ENCODE results near the gene BCAT1.
"Not testable (repeated sequence)": the region's sequence is repeated elsewhere in the genome, so short reads cannot be mapped to it uniquely, and the experiment has no call there.

Gene BCAT1

GRCh38 chr12:24880732-24881131, 68.2 kb downstream of the BCAT1 start:
- no peak overlapping the region for H3K4me3 ChIP-seq (ENCODE audit: low read depth, low read length)
- DNase-seq (ENCODE audit: low read depth) = no peak
- no peak for TF ChIP-seq CTCF (IDR thresholded peaks at IDR 0.05; ENCODE audit: low read depth, low read length, missing control alignments)

GRCh38 chr12:24879644-24880043, 69.3 kb downstream of the BCAT1 start:
- no peak for TF ChIP-seq CTCF (IDR thresholded peaks at IDR 0.05; ENCODE audit: low read depth, low read length, missing control alignments)
- DNase-seq (ENCODE audit: low read depth) = no peak
- H3K4me3 ChIP-seq (ENCODE audit: low read depth, low read length) = no peak overlapping the region

DNA sequence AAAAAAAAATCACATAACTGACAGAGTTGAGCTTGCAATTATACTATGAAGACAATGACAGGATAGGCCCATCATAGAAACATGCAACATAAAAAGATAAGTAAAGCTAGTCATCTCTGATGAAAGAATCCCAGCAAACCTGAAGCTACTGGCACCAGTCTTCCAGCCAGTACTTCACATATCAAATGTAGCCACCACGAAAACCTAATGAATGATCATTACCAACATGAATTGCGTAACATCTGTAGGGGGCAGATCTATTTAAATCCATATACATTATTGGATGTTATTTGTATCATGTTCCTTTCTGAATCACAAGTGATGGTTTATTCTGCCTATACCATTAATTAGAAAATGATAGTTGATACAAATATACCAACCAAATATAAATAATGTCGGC, 73.9 kb downstream of the BCAT1 start:
- H3K4me3 ChIP-seq (ENCODE audit: low read depth, low read length) = no peak overlapping the region
- no peak for TF ChIP-seq CTCF (IDR thresholded peaks at IDR 0.05; ENCODE audit: low read depth, low read length, missing control alignments)
- no peak for DNase-seq (ENCODE audit: low read depth)

- TF ChIP-seq CTCF (IDR thresholded peaks at IDR 0.05; ENCODE audit: low read depth, low read length, missing control alignments) = no peak
- H3K4me3 ChIP-seq (ENCODE audit: low read depth, low read length) = no peak overlapping the region
- DNase-seq (ENCODE audit: low read depth) = no peak
These were observed 76.7 kb downstream of the BCAT1 start for GRCh38 chr12:24872211-24872610.

- DNase-seq (ENCODE audit: low read depth); H3K4me3 ChIP-seq (ENCODE audit: low read depth, low read length): not testable (repeated sequence)
These were observed 82.8 kb downstream of the BCAT1 start for GRCh38 chr12:24866139-24866538.

DNA sequence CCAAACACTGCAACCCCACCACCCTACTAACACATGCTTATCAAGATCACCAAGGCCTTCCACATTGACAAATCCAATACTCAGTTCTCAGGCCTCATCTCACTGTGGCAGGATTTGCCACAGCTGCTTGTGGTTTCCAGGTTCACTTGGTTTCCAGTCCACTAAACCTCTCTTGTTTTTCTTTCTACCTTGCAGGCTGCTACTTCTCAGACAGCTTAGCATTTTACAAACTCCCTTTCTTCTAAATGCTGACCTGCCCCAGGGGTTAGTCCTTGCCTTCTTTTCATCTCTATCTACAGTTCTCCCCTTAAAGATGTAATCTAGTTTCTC, 84.1 kb downstream of the BCAT1 start:
- no peak for DNase-seq (ENCODE audit: low read depth)
- H3K4me3 ChIP-seq (ENCODE audit: low read depth, low read length) = no peak overlapping the region
- TF ChIP-seq CTCF (IDR thresholded peaks at IDR 0.05; ENCODE audit: low read depth, low read length, missing control alignments) = no peak

- TF ChIP-seq CTCF (IDR thresholded peaks at IDR 0.05; ENCODE audit: low read depth, low read length, missing control alignments) = no peak
- no peak overlapping the region for H3K4me3 ChIP-seq (ENCODE audit: low read depth, low read length)
- peak; percentile 19 for DNase-seq (ENCODE audit: low read depth)
These were observed 86.9 kb downstream of the BCAT1 start for GRCh38 chr12:24861766-24862540.

All from GM12864 (cell line).